Neural progenitor cell (in vitro differentiated cells): ENCODE data around the gene ATXN7.

ENCODE experiments used
- EZH2 ChIP-seq: fragments of 200-600 bp; sonication (generic); IDR thresholded peaks from 2 replicates; pipeline ENCODE4 v1.6.1; 2017; ENCODE audit warnings: antibody characterized with exemption, mild to moderate bottlenecking, moderate library complexity
- TF ChIP-seq, protein P1 (sequence below): fragments of 200-600 bp; sonication (generic); IDR thresholded peaks from 2 replicates; pipeline ENCODE4 v1.5.1; 2017; ENCODE audit warnings: antibody characterized with exemption, mild to moderate bottlenecking

- no peak for TF ChIP-seq EZH2
- TF ChIP-seq, protein P1, sequence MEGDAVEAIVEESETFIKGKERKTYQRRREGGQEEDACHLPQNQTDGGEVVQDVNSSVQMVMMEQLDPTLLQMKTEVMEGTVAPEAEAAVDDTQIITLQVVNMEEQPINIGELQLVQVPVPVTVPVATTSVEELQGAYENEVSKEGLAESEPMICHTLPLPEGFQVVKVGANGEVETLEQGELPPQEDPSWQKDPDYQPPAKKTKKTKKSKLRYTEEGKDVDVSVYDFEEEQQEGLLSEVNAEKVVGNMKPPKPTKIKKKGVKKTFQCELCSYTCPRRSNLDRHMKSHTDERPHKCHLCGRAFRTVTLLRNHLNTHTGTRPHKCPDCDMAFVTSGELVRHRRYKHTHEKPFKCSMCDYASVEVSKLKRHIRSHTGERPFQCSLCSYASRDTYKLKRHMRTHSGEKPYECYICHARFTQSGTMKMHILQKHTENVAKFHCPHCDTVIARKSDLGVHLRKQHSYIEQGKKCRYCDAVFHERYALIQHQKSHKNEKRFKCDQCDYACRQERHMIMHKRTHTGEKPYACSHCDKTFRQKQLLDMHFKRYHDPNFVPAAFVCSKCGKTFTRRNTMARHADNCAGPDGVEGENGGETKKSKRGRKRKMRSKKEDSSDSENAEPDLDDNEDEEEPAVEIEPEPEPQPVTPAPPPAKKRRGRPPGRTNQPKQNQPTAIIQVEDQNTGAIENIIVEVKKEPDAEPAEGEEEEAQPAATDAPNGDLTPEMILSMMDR: no peak
These were observed 46.4 kb upstream of the ATXN7 start for GRCh38 chr3:63817225-63817624.
